Caki2 (cell line): ENCODE results near the gene RHBDF1. TPM values are rescaled to one million over a fixed set of nuclear protein-coding genes. Genes with fewer than 3 reads are reported as not detected.

Experiments used
- DNase-seq: peaks from one replicate; pipeline ENCODE4 v3.0.0-alpha.2; 2015; ENCODE audit warnings: low read depth
- in situ Hi-C: cut with HindIII; loops from 2 replicates; pipeline ENCODE4 v1.10.0; 2016; ENCODE audit warnings: low sequenced_read_pairs, low pct_unique_long_range_greater_than_20kb, mixed read lengths
- total RNA-seq: library from RNA; depleted of rRNA; stranded (reverse); fragments of >200 nt; shearing (Covaris generic); gene quantifications from 2 replicates; pipeline ENCODE4 v1.2.3, GENCODE V29; 2014; ENCODE audit warnings: low replicate concordance; rRNA removed

The RHBDF1 gene
- total RNA-seq = 11.8 and 19.5 TPM in 2 replicates

GRCh38 chr16:72561-73548 lies at the start of gene RHBDF1:
RHBDF1 (minus strand) TSS chr16:72631; CDS start chr16:65015, 7,616 bp downstream.
- DNase-seq = peak; percentile 56
- in situ Hi-C loops = no loop called here

- in situ Hi-C loops = no loop called here
- DNase-seq = no peak
Observed at GRCh38 chr16:120756-121155, 48.3 kb upstream of the RHBDF1 start.

GRCh38 chr16:119835-120491 lies 47.5 kb upstream of the RHBDF1 start:
- no peak for DNase-seq
- in situ Hi-C loops = no loop called here

- in situ Hi-C loops = no loop called here
- no peak for DNase-seq
Observed at GRCh38 chr16:119295-119694, 46.9 kb upstream of the RHBDF1 start.

GRCh38 chr16:118857-119256 lies 46.4 kb upstream of the RHBDF1 start:
- no peak for DNase-seq
- in situ Hi-C loops = no loop called here

GRCh38 chr16:117379-118365 lies 45.2 kb upstream of the RHBDF1 start:
- DNase-seq = peak; percentile 44
- in situ Hi-C loops = no loop called here

- DNase-seq = no peak
- in situ Hi-C loops = no loop called here
Observed at GRCh38 chr16:116015-116414, 43.6 kb upstream of the RHBDF1 start.

GRCh38 chr16:114327-114726 lies 41.9 kb upstream of the RHBDF1 start:
- DNase-seq = no peak
- in situ Hi-C loops = no loop called here

- in situ Hi-C loops = no loop called here
- no peak for DNase-seq
Observed at GRCh38 chr16:112153-112840, 39.9 kb upstream of the RHBDF1 start.

- DNase-seq = peak; percentile 59
- in situ Hi-C loops = no loop called here
Observed at GRCh38 chr16:106623-107324, 34.3 kb upstream of the RHBDF1 start.

GRCh38 chr16:105521-105920 lies 33.1 kb upstream of the RHBDF1 start:
- no peak for DNase-seq
- in situ Hi-C loops = no loop called here

- in situ Hi-C loops = no loop called here
- DNase-seq = no peak
Observed at GRCh38 chr16:104928-105327, 32.5 kb upstream of the RHBDF1 start.

- in situ Hi-C loops = no loop called here
- no peak for DNase-seq
Observed at GRCh38 chr16:104355-104754, 31.9 kb upstream of the RHBDF1 start.

- no peak for DNase-seq
- in situ Hi-C loops = no loop called here
Observed at GRCh38 chr16:102060-102855, 29.8 kb upstream of the RHBDF1 start.

GRCh38 chr16:101586-101985 lies 29.2 kb upstream of the RHBDF1 start:
- in situ Hi-C loops = no loop called here
- DNase-seq = no peak

- in situ Hi-C loops = no loop called here
- no peak for DNase-seq
Observed at GRCh38 chr16:100989-101388, 28.6 kb upstream of the RHBDF1 start.
